ENCODE measurements around the gene DIAPH3.

DIAPH3 gene

GRCh38 chr13:59951011-59951410, 212.7 kb downstream of the DIAPH3 start:
- no peaks in the 10 kb centered on the region for H3K79me2 ChIP-seq (ENCODE audit: control insufficient read depth, low read length)
- no peaks in the 10 kb centered on the region for H3K9me3 ChIP-seq (ENCODE audit: control insufficient read depth, insufficient read depth, low read length)
- no peaks in the 10 kb centered on the region for H3K4me1 ChIP-seq (ENCODE audit: control insufficient read depth, low read length)
- no peak overlapping the region for H3K27ac ChIP-seq (ENCODE audit: low read depth, low read length)
- no peaks in the 10 kb centered on the region for H3K9me2 ChIP-seq (replicated peaks; ENCODE audit: control insufficient read depth, low read length)
- no peaks in the 10 kb centered on the region for H3F3A ChIP-seq (ENCODE audit: control insufficient read depth, insufficient read depth)
- no peaks in the 10 kb centered on the region for H3K27me3 ChIP-seq (ENCODE audit: control insufficient read depth, low read length)
- no peak overlapping the region for H3K4me2 ChIP-seq (ENCODE audit: low read length)
- no peak overlapping the region for H3K4me3 ChIP-seq (ENCODE audit: low read length)
- no peak for TF ChIP-seq CTCF (IDR thresholded peaks at IDR 0.05; ENCODE audit: low read depth, low read length, poor library complexity, severe bottlenecking)
- no peak for TF ChIP-seq EZH2phosphoT487 (IDR thresholded peaks at IDR 0.05; ENCODE audit: borderline replicate concordance, low read length)
- H3K36me3 ChIP-seq (ENCODE audit: control insufficient read depth, low read length): no peaks in the 10 kb centered on the region
- H4K20me1 ChIP-seq (ENCODE audit: control insufficient read depth, insufficient read depth, low read depth, low read length): no peaks in the 10 kb centered on the region

GRCh38 chr13:59950266-59950665, 213.5 kb downstream of the DIAPH3 start:
- TF ChIP-seq CTCF (IDR thresholded peaks at IDR 0.05; ENCODE audit: low read depth, low read length, poor library complexity, severe bottlenecking) (no peak), EZH2phosphoT487 (IDR thresholded peaks at IDR 0.05; ENCODE audit: borderline replicate concordance, low read length) (no peak)
- Histone ChIP-seq H3K4me2 (ENCODE audit: low read length) (no peak overlapping the region), H3K27me3 (ENCODE audit: control insufficient read depth, low read length) (no peaks in the 10 kb centered on the region), H3K4me3 (ENCODE audit: low read length) (no peak overlapping the region), H3K9me2 (replicated peaks; ENCODE audit: control insufficient read depth, low read length) (no peaks in the 10 kb centered on the region), H3K27ac (ENCODE audit: low read depth, low read length) (no peak overlapping the region), H3K9me3 (ENCODE audit: control insufficient read depth, insufficient read depth, low read length) (no peaks in the 10 kb centered on the region), H3K79me2 (ENCODE audit: control insufficient read depth, low read length) (no peaks in the 10 kb centered on the region), H3K36me3 (ENCODE audit: control insufficient read depth, low read length) (no peaks in the 10 kb centered on the region), H3K4me1 (ENCODE audit: control insufficient read depth, low read length) (no peaks in the 10 kb centered on the region), H3F3A (ENCODE audit: control insufficient read depth, insufficient read depth) (no peaks in the 10 kb centered on the region), H4K20me1 (ENCODE audit: control insufficient read depth, insufficient read depth, low read depth, low read length) (no peaks in the 10 kb centered on the region)

DNA sequence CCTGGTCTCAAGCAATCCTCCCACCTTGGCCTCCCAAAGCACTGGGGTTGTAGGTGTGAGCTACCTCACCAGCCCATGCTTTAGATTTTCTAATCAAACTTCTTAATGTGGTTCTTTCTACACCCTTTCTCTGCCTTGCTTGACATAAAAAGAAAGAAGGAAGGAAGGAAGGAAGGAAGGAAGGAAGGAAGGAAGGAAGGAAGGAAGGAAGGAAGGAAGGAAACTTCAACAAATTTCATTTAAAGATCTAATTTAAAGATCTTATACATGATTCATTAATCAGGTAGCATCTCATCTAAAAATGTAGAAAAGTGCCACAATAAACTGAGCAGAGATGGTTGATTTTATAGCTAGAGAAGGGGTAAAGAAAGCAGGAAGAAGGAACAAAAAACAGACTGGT, 215.0 kb downstream of the DIAPH3 start:
- no peak overlapping the region for H3K4me3 ChIP-seq (ENCODE audit: low read length)
- H3F3A ChIP-seq (ENCODE audit: control insufficient read depth, insufficient read depth): no peaks in the 10 kb centered on the region
- TF ChIP-seq CTCF (IDR thresholded peaks at IDR 0.05; ENCODE audit: low read depth, low read length, poor library complexity, severe bottlenecking): no peak
- TF ChIP-seq EZH2phosphoT487 (IDR thresholded peaks at IDR 0.05; ENCODE audit: borderline replicate concordance, low read length): no peak
- no peaks in the 10 kb centered on the region for H3K9me2 ChIP-seq (replicated peaks; ENCODE audit: control insufficient read depth, low read length)
- no peaks in the 10 kb centered on the region for H3K36me3 ChIP-seq (ENCODE audit: control insufficient read depth, low read length)
- H3K79me2 ChIP-seq (ENCODE audit: control insufficient read depth, low read length): no peaks in the 10 kb centered on the region
- no peaks in the 10 kb centered on the region for H3K27me3 ChIP-seq (ENCODE audit: control insufficient read depth, low read length)
- no peak overlapping the region for H3K27ac ChIP-seq (ENCODE audit: low read depth, low read length)
- H3K4me1 ChIP-seq (ENCODE audit: control insufficient read depth, low read length): no peaks in the 10 kb centered on the region
- H4K20me1 ChIP-seq (ENCODE audit: control insufficient read depth, insufficient read depth, low read depth, low read length): no peaks in the 10 kb centered on the region
- H3K9me3 ChIP-seq (ENCODE audit: control insufficient read depth, insufficient read depth, low read length): no peaks in the 10 kb centered on the region
- H3K4me2 ChIP-seq (ENCODE audit: low read length): no peak overlapping the region

GRCh38 chr13:59946944-59947343, 216.8 kb downstream of the DIAPH3 start:
- Histone ChIP-seq H4K20me1 (ENCODE audit: control insufficient read depth, insufficient read depth, low read depth, low read length) (no peaks in the 10 kb centered on the region), H3K27ac (ENCODE audit: low read depth, low read length) (no peak overlapping the region), H3F3A (ENCODE audit: control insufficient read depth, insufficient read depth) (no peaks in the 10 kb centered on the region), H3K4me2 (ENCODE audit: low read length) (no peak overlapping the region), H3K9me2 (replicated peaks; ENCODE audit: control insufficient read depth, low read length) (no peaks in the 10 kb centered on the region), H3K9me3 (ENCODE audit: control insufficient read depth, insufficient read depth, low read length) (no peaks in the 10 kb centered on the region), H3K4me1 (ENCODE audit: control insufficient read depth, low read length) (no peaks in the 10 kb centered on the region), H3K27me3 (ENCODE audit: control insufficient read depth, low read length) (no peaks in the 10 kb centered on the region), H3K79me2 (ENCODE audit: control insufficient read depth, low read length) (no peaks in the 10 kb centered on the region), H3K4me3 (ENCODE audit: low read length) (no peak overlapping the region), H3K36me3 (ENCODE audit: control insufficient read depth, low read length) (no peaks in the 10 kb centered on the region)
- no peak for TF ChIP-seq EZH2phosphoT487 (IDR thresholded peaks at IDR 0.05; ENCODE audit: borderline replicate concordance, low read length)
- TF ChIP-seq CTCF (IDR thresholded peaks at IDR 0.05; ENCODE audit: low read depth, low read length, poor library complexity, severe bottlenecking): no peak

All from DOHH2 (cell line).